Occipital lobe (tissue), 2 donors: Measurements from ENCODE around the gene CPNE5. TPM values are rescaled to one million over a fixed set of nuclear protein-coding genes. Genes with fewer than 3 reads are reported as not detected.

ENCODE experiments used
- DNase-seq: peaks from one replicate; lab custom pipeline; 2025; lab: John Stamatoyannopoulos, UW
- total RNA-seq: library from RNA; depleted of rRNA; stranded (reverse); fragments of >200 nt; gene quantifications from one replicate; pipeline ENCODE4 v1.2.3, GENCODE V29; 2014

Gene CPNE5
- total RNA-seq, 1 donor from 2014 or later, result 4.8 TPM

- DNase-seq, result no peak
These were observed 89.3 kb downstream of the CPNE5 start for GRCh38 chr6:36749829-36750489.

- DNase-seq, result no peak
These were observed 93.0 kb downstream of the CPNE5 start for GRCh38 chr6:36746251-36746650.

- DNase-seq, result no peak
These were observed 93.4 kb downstream of the CPNE5 start for GRCh38 chr6:36745836-36746235.

GRCh38 chr6:36745283-36745682, 94.0 kb downstream of the CPNE5 start:
- DNase-seq, result no peak

- DNase-seq, result no peak
These were observed 95.0 kb downstream of the CPNE5 start for GRCh38 chr6:36744304-36744673.

- no peak for DNase-seq
These were observed 95.5 kb downstream of the CPNE5 start for GRCh38 chr6:36743538-36744303.

GRCh38 chr6:36743032-36743431, 96.2 kb downstream of the CPNE5 start:
- DNase-seq, result no peak

- DNase-seq, result no peak
These were observed 97.1 kb downstream of the CPNE5 start for GRCh38 chr6:36742146-36742545.

- DNase-seq, result no peak
These were observed 98.4 kb downstream of the CPNE5 start for GRCh38 chr6:36740818-36741179.

GRCh38 chr6:36739947-36740817, 99.1 kb downstream of the CPNE5 start:
- DNase-seq, result no peak

GRCh38 chr6:36738108-36738507, 101.1 kb downstream of the CPNE5 start:
- no peak for DNase-seq

- DNase-seq, result no peak
These were observed 102.0 kb downstream of the CPNE5 start for GRCh38 chr6:36737043-36737785.

- DNase-seq, result no peak
These were observed 103.9 kb downstream of the CPNE5 start for GRCh38 chr6:36735110-36736071.

- DNase-seq, result no peak
These were observed 104.7 kb downstream of the CPNE5 start for GRCh38 chr6:36734486-36735060.

GRCh38 chr6:36733300-36733699, 105.9 kb downstream of the CPNE5 start:
- DNase-seq, result no peak

- DNase-seq, result no peak
These were observed 107.5 kb downstream of the CPNE5 start for GRCh38 chr6:36731622-36732310.

GRCh38 chr6:36730424-36731380, 108.5 kb downstream of the CPNE5 start:
- DNase-seq, result no peak

GRCh38 chr6:36729161-36729524, 110.1 kb downstream of the CPNE5 start:
- DNase-seq, result no peak
